T1000 (cell line): Measurements from ENCODE around the gene ZNF205.

Experiments
- DNase-seq: peaks from one replicate; lab custom pipeline; 2025; ENCODE audit warnings: mixed read lengths; lab: John Stamatoyannopoulos, UW

The ZNF205 gene

DNA sequence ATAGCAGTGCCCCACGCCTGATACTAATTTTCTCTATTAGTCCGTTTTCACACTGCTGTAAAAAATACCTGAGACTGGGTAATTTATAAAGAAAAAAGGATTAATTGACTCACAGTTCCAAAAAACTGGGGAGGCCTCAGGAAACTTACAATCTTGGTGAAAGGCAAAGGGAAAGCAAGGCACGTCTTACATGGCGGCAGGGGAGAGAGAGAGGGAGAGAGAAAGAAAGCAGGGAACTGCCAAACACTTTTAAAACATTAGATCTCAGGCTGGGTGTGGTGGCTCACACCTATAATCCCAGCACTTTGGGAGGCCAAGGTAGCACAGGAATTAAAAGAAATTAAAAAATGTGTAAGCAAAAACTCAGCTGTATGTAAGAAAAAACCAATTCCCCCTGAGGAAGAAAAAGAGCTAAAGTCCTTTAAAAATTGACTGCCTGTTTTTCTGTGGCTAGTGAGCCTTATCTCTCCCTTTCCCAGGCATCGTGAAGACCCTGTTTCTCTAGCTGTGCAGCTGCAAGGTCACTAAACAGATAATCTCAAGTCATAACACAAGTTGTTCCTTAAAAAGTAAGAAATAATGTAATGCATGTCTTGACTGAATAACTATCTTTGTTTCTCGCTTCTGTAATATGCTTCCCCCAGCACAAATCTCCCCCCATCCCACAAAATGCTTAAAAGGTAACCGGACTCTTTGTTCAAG, 27.3 kb upstream of the ZNF205 start:
- DNase-seq = no peak

DNA sequence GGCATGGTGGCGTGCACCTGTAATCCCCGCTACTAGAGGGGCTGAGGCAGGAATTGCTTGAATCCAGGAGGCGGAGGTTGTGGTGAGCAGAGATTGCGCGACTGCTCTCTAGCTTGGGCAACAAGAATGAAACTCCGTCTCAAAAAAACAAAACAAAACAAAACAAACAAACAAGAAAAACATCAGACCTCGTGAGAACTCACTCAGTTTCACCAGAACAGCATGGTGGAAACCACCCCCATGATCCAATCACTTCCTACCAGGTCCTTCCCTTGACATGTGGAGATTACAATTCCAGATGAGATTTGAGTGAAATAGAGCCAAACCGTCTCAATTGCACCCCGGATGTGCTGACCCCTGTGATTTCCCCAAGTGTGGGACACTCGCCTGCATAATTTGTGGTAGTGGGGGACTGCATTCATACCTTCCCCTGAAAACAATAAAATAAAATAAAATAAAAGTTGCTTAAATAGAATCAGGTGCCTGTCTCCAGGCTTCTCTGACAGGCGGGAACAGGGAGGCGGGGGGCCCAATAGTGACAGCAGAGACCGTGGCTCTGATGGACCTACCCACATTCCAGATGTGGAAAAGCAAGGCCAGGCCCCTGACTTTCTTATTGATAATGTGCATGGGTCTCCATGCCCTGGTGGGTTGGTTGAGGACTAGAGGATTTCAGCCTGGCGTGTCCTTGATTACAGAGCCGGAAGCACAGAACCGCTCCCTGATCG, 26.4 kb upstream of the ZNF205 start:
- no peak for DNase-seq

DNA sequence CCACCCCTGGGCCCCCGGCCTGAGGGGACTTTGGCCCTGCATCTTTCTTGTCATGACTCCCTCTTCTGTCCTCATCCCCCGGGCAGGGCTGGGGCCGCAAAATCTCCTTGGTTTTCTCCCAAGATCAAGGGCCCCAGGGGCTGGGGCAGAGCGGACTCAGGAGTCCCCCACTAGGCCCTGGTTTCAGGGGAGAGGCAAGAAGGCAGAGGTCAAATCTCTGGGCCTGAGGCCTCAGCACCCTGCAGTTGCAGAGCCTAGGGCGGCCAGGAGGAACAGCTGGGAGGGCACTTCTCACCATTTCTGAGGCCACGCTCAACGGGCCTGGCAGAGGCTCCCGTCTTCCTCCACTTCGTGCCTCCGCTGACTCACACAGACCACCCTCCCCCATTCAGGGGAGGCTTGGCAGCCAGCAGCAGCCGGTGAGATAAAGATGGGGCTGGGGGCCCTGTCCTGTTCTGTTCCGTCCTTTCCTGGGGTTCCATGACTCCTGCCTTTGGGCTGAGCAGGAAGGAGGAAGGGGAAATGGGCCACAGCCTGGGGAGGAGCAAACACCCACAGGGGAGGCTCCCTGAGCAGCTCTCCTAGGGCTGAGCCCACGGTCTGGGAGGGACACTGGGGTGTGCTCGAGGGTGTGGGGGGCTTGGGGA, 25.7 kb upstream of the ZNF205 start:
- no peak for DNase-seq

DNA sequence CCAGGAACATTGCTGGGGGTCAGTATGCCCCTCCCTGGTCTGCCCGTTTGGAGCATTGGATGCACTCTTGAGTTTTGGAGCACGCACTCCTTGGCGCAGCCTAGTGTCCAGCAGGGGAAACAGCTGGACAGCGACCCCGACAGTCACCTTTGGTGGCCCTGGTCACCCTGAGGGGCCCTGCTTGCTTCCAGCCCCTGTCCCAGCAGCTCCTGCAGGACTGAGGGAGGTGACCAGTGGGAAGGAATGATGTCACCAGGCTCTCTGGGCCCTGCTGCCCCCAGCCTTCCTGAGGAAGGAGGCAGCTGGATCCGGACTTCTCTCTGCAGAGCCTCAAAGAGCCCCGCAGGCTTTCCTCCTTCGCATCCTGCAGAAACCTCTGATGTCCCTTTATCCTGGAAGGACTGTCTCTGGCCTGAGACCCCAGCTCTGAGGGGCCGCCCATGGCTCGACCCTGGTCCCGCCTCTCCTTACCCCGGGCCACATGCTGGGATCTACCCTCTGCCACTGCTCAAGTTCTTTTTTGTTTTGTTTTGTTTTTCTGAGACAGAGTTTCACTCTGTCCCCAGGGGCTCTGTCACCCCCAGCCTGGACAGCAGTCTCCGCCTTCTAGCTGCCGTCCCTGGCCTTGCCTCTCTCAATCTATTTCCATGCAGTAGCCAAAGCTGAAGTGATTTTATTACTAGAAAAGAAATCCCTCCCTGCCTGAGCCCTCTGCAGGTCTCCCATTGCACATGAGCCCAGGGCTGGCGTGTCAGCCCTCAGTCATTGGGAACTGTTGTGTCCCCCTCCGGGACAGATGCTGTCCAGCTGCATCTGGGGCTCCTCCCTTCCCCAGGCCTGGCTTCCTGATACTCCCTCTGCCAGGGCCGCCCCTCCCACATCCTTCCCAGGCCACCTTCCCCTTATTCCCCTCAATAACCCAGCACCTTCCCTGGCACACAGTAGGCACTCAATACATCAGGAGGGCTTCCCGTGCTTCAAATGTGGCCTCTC, 24.8 kb upstream of the ZNF205 start:
- no peak for DNase-seq

DNA sequence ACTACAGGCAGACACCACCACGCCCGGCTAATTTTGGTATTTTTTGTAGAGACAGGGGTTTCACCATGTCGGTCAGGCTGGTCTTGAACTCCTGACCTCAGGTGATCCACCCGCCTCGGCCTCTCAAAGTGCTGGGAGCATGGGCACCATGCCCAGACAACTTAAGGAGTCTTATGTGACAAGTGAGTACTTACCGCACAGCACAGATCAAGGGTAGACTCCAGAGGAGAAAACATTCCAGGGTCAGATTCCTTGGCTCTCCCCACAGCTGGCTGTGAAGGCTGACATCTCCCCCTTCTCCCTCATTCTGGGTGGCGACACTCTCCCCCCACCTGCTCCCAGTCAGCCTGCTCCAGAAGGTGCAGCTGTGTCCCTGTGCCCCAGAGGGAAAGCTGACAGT, 23.9 kb upstream of the ZNF205 start:
- DNase-seq = no peak

DNA sequence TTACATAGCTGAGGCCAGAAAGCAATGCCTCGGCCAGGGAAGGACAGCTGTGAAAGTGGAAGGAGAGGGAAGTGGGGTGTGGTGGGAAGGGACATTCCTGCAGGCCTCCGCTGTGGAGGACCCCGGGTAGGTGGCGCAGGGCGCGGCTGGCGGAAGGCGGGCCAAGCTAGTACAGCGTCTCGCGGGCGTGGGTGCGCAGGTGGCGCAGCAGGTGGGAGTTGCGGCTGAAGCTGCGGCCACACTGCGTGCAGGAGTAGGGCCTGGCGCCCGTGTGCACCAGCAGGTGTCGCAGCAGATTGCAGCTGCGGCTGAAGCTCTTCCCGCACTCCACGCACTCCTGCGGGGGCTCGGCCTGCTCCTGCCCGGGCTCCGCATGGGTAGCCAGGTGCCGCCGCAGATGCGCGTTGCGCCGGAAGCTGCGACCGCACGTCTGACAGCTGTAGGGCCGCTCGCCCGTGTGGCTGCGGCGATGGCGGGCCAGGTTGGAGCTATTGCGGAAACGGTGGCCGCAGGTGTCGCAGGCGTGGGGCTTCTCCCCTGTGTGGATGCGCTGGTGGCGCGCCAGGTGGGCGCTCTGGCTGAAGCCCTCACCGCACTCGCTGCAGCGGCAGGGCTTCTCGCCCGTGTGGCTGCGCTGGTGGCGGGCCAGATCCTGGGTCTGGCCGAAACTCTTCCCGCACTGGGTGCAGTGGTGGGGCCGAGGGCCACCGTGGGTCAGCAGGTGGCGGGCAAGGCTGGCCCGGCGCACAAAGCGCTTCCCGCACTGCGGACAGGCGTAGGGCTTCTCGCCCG, 23.3 kb upstream of the ZNF205 start:
- DNase-seq = no peak

DNA sequence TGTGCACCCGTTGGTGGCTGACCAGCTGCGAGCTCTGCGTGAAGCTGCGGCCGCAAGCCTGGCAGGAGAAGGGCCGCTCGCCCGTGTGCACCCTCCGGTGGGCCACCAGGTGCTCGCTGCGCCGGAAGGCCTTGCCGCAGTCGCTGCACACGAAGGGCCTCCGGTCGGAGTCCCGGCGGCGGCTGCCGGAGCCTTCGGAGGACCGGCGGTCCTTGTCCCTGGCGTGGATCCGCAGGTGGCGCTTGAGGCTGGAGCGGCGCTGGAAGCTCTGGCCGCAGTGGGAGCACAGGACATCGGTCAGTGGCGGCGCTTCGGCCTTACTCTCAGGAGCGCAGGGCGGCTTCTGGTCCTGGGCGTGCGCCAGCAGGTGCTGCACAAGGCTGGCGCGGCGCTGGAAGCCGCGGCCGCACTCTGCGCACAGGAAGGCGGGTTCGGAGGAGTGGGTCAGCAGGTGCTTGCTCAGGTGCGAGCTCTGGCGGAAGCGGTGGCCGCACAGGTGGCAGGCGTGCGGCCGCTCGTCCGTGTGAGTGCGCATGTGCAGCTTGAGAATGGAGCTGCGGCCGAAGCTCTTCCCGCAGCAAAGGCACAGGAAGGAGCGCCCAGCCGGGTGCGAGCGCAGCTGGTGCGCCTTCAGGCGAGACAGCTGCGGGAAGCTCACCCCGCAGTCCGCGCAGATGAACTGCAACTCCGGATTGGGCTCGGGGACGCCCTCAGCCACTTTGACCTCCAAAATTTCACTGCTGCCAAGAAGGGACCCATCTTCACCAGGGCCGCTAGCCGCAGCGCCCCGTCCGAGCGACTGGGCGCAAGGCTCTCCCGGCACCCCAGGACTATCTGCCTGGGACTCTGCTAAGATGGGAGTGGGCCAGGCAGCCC, 22.4 kb upstream of the ZNF205 start:
- no peak for DNase-seq

DNA sequence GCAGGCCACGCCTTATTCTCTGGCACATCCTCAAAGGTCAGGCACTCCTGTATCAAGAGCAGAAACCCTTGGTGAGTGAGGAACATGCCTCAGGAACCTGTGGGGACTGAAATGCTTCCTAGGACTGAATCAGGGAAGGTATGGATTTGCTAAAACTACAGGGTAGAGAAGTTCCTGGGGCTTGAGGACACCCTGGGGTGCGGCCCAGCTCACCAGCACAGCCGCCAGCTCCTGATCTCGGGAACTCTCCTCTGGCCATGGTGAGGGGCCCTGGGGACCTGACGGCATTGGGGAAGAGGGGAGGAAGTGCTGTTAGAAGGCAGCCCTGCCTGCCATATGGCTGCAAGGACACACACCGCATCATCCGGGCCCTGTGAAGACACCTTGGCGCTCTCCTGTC, 20.8 kb upstream of the ZNF205 start:
- no peak for DNase-seq

DNA sequence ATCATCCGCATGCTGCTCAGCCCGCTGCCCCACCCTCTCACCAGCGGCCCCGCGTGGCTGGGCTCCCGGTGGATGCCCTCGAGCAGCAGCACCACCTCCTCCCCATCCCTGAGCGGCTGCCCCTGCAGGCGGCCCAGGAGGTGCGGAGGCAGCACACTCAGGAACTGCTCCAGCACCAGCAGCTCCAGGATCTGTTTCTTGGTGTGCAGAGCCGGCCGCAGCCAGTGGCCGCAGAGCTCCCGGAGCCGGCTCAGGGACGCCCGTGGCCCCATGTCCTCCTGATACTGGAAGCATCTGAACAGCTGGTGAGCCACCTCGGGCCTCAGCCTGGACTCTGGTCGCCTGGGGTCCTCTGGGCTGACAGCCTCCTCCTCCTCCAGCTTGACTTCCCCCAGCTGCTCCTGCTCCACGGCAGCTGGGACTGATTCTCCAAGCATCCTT, 19.9 kb upstream of the ZNF205 start:
- no peak for DNase-seq

DNA sequence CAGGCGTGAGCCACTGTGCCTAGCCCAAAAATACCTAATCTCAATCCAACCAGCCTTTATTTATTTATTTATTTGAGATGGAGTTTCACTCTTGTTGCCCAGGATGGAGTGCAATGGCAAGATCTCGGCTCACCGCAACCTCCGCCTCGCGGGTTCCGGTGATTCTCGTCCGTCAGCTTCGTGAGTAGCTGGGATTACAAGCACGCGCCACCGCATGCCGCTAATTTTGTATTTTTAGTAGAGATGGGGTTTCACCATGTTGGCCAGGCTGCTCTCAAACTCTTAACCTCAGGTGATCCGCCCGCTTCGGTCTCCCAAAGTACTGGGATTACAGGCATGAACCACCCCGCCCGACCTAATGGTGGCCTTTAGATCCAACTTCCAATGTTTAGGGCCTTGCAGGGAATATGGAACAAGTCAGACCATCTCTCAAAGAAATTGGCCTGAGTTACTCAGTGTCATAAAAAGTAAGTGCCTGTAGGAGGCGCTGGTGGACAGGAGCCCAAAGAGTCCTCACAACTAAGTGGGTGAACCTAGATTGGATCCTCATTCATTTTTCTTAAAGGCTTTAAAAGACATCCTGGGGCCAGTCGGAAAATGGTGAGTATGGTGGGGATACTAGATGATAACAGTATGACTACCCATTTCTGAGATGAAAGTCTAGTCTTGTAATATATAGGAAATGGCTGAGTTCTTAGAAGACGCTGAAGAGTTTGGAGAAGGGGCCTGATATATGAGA, 17.9 kb upstream of the ZNF205 start:
- no peak for DNase-seq

DNA sequence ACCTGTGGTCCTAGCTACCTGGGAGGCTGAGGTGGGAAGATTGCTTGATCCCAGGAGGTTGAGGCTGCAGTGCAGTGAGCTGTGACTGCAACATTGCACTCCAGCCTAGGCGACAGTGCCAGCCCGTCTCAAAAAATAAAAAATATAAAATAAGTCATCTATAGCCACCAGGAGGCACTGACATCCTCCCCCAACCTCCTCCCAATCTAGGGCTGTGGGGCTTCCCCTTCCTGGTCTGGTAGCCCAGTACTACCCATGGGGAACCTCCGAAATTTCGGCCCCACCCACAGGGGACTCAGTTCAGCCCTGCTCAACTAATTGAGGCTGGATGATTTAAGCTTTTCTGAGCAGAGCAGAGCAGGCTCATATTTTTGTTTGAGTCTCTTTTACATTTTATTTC, 16.5 kb upstream of the ZNF205 start:
- no peak for DNase-seq

DNA sequence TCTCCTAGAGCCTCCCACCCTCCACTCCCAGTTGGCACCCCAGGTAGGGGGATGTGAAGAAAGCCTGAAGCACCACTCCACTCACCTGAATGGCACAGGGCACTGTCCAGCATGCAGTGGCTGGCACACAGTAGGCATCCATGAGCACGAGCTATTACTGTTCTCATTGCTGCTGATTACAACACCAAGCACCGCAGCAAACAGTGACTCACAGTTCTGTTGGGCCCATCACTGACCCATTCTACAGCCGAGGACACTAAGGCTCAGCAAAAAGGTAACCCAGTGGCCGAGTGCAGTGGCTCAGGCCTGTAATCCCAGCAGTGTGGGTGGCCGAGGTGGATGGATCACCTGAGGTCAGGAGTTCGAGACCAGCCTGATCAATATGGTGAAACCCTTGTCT, 16.0 kb upstream of the ZNF205 start:
- DNase-seq = no peak

DNA sequence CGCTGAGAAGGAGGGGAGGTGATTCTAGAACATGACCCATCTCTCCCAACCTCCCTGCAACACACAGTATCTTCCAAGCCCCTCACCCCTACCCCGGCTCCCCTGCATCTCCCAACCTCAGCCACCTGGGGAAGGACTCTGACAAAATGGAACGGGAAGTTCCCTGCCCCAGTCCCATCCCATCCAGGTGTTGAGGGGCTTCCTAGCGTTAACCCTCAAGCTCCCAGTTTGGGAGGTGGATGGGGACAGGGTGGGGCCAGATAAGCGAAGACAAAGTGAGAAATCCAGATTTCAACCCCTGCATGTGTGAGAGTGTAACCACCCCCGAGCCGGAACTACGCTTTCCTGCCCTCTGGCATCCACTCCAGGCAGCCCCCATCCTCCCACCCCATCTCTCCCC, 15.1 kb upstream of the ZNF205 start:
- DNase-seq = no peak

DNA sequence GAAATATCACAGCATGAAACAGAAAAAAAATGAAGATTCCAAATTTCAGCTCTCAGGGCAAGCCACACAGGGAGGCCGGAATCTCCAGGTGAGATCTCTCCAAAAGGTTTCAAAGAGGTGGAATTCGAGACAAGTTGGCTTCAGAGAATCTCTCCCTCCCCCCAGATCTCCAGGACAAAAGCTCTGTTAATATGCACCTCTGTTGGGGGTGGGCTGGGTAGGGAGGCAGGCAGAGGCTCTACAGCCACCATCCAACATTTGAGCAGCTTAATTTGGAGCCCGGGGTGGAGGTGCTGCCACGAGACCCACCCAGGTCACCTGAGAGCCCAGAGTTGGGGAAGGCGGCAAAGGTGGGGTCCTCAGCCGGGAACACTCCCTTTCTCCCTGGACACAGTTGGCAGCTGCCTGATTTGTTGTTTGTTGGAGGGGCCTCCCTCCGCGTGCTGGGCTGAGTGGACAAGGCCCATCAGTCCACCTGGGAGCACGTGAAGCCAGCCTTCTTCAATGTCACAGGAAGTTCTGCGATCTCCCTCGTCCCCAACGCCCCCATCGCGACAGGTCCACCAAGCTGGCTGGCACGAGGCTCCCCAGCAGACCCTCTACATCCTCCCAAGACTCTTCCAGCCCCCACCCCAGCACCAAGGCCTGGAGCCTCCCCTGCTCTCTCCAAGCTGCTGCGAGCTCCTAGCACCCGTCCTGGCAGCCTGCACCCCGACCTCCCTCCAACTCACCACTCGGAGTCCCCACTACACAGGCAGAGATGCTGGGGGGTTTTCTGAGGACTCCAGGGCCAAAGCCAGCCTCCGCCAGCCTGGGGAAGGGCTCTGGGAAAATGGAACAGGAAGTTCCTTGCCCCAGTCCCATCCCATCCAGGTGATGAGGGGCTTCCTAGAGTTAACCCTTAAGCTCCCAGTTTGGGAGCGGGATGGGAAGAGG, 13.7 kb upstream of the ZNF205 start, which contains the start of gene ZSCAN10:
ZSCAN10 (minus strand) TSS at position 836 of the 936 bp plus-strand sequence. CDS start 6,357 bp downstream, outside the sequence.
- DNase-seq = no peak

DNA sequence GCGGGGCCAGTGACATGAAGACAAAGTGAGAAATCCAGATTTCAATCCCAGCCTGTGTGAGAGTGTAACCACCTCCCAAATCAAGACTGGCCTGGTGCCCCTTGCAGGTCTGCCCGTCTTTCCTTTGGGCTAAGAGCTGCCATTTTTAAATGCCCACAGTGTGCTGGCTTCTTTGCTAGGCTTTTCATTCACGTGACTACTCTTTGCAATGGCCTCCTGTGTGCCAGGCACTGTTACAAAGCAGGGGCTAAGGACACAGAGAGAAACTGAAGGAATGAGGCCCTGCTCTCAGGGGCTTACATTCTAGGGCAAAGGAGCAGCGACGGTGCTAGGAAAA, 13.0 kb upstream of the ZNF205 start:
- no peak for DNase-seq

DNA sequence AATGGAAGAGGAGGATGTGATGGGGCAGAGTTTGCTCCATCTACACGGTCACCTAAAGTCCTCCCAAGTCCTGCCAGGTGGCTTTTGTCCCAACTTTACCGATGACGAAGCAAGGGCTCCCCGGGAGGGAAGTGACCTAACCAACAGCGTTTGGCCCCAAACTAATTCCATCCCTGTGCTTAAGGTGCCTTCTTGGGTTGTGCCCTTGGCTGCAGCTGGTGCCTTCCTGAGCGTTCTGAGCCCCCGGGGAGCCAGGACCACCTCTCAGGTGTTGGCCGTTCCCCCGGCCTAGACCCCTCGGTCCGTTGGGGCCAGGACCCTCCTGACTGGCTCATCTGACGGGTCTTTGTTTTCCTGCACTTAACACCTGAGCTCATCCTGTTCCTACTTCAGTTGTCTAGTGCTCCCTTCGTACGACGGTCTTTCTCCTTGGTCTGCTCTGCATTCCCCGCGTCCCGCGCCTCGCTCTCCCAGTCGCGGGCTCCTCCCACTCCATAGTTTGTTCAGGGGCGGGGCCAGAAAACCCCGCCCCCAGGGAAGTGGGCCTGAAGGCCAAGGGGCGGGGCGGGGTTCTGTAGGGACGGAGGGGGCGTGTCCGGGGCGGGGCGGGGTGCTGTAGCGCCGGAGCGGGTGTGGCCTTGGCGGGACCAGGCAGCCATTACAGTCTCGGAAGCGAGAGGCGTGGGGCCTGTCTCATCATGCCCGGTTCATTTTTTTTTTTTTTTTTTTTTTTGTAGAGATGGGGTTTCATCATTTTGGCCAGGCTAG, 12.5 kb upstream of the ZNF205 start:
- DNase-seq = peak; percentile 88

DNA sequence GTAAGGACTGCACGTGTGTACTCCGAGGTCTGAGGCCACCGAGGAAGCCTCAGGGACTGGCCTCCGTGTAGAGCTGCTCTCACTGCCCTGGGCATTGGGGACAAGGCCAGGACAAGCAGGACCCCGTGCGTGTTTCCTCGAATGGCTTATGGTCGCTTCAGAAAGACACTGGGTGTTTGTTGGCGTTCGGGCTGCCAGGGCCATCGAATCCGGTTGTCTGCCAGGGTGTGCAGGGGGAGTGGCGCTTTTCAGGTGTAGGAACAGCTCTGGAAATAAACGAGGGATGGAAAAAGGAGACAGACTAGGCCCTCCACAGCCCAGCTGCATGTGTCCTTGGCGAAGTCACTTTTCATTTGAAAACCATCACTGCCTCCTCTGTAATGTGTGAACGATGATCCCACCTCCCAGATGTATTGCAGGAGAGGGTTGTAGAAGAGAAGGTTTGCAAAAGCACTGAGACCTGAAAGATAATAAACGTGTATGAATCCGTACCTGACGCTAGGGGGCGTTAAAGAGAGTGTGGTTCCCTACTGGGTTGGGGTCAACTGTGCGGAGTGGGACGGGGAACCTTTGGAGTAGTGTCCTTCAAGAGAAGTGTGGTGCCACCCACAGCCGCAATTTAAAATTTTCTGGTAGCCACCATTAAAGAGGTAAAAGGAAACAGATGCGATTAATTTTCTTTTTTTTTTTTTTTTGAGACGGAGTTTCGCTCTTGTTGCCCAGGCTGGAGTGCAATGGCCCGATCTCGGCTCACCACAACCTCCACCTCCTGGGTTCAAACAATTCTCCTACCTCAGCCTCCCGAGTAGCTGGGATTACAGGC, 11.2 kb upstream of the ZNF205 start:
- no peak for DNase-seq
